ENCODE results near the gene TMPRSS6. TPM values are rescaled to one million over a fixed set of nuclear protein-coding genes. Genes with fewer than 3 reads are reported as not detected.

Gene TMPRSS6
- total and polyA plus RNA-seq, 2 of the 13 experiments (the other 11 are each of a cell fraction or from before 2014, with no cell fraction given) = 4.2 to 4.8 TPM

DNA sequence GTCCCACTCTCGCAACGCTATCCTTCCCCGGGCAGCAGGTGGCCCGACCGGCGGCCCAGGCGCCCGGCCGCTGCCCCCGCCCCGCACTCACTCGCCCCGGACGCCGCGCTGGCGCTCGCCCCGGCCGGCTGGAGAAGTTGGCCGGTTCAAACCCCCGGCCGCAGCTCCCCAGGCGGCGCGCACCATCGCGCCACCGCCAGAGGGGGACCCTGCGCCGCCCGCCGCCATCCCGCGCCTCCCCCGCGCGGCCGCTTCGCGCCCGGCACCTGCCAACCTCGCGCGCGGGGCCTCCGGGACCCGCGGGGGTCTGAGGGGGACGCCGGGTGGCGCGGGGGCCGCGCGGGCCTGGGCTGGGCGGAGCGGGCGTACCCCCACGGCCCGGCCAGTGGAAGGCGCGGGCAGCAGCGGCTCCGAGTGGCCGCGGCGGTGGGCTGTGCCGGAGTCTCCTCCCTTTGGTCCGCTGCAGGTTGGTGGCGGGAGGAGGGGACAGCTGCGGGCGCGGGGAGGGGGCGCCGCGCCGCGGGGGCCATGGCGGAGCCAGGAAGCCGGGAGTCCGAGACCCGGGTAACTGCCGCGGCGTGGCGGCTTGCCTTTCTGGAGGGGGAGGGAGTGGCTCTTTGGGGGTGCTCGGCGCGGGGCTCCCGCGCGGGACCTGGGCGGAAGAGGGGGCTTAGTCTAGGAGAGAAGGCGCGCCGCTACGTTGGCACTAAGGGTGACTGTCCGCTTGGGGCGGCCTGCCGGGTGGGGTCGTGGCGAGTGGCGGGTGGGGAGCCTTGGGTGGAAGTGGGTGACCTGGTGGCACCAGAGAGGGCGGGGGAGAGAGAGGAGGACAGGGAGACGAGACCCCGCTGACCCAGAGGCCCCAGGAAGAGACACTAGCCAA lies 90.0 kb downstream of the TMPRSS6 start, which contains the start of the genes MPST and TST (continued):
- TF ChIP-seq ZNF160 (CRISPR knock-in tag; IDR thresholded peaks at IDR 0.05) (0 out of 2 replicates have a peak, but pooled peaks have one; percentile 23), ZNF18 (CRISPR knock-in tag; IDR thresholded peaks at IDR 0.05; ENCODE audit: insufficient replicate concordance) (peak; percentile 40), ZNF280B (CRISPR knock-in tag; IDR thresholded peaks at IDR 0.05; ENCODE audit: borderline replicate concordance) (0 out of 2 replicates have a peak, but pooled peaks have one; percentile 36), ZNF746 (CRISPR knock-in tag; IDR thresholded peaks at IDR 0.05) (peak; percentile 66; the same call in 1 of the 2 replicates), TCF7 (IDR thresholded peaks at IDR 0.05; ENCODE audit: low read depth) (no peak), TBX2 (CRISPR knock-in tag; IDR thresholded peaks at IDR 0.05; ENCODE audit: borderline replicate concordance) (0 out of 2 replicates have a peak, but pooled peaks have one; percentile 33), ZNF296 (CRISPR knock-in tag; conservative IDR thresholded peaks at IDR 0.05) (0 out of 2 replicates have a peak, but pooled peaks have one; percentile 37), BHLHE40 (IDR thresholded peaks at IDR 0.05; ENCODE audit: low read length) (peak; percentile 78), POLR2G (IDR thresholded peaks at IDR 0.05; ENCODE audit: low read depth, low read length) (peak; percentile 82), ZNF891 (CRISPR knock-in tag; IDR thresholded peaks at IDR 0.05) (no peak), ZNF275 (CRISPR knock-in tag; IDR thresholded peaks at IDR 0.05; ENCODE audit: borderline replicate concordance) (0 out of 2 replicates have a peak, but pooled peaks have one; percentile 25), SIX1 (CRISPR knock-in tag; IDR thresholded peaks at IDR 0.05; ENCODE audit: borderline replicate concordance) (0 out of 2 replicates have a peak, but pooled peaks have one; percentile 2), KDM5A (IDR thresholded peaks at IDR 0.05; ENCODE audit: borderline replicate concordance, low read length) (peak; percentile 42; the same call in 1 of the 2 replicates), ZFP82 (CRISPR knock-in tag; IDR thresholded peaks at IDR 0.05; ENCODE audit: borderline replicate concordance) (peak; percentile 92; the same call in 1 of the 2 replicates), MXI1 (IDR thresholded peaks at IDR 0.05; ENCODE audit: borderline replicate concordance, low read depth, low read length) (peak; percentile 12; the same call in 1 of the 3 replicates), RXRA (CRISPR knock-in tag; IDR thresholded peaks at IDR 0.05) (peak; percentile 43; the same call in 1 of the 2 replicates), ZNF773 (CRISPR knock-in tag; IDR thresholded peaks at IDR 0.05; ENCODE audit: borderline replicate concordance) (peak; percentile 83; the same call in 1 of the 2 replicates), POLR2AphosphoS5 (IDR thresholded peaks at IDR 0.05; ENCODE audit: low read depth, low read length) (peak; percentile 32), TFAP4 (IDR thresholded peaks at IDR 0.05; ENCODE audit: borderline replicate concordance, low read depth) (peak; percentile 75; the same call in 1 of the 2 replicates), ZSCAN20 (CRISPR knock-in tag; IDR thresholded peaks at IDR 0.05; ENCODE audit: borderline replicate concordance) (0 out of 2 replicates have a peak, but pooled peaks have one; percentile 74), ZNF562 (CRISPR knock-in tag; IDR thresholded peaks at IDR 0.05; ENCODE audit: borderline replicate concordance) (no peak)
- TF ChIP-seq, protein P1, sequence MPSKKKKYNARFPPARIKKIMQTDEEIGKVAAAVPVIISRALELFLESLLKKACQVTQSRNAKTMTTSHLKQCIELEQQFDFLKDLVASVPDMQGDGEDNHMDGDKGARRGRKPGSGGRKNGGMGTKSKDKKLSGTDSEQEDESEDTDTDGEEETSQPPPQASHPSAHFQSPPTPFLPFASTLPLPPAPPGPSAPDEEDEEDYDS (CRISPR knock-in tag; IDR thresholded peaks at IDR 0.05) = 0 out of 2 replicates have a peak, but pooled peaks have one; percentile 26
